NCI-H82 (cell line): ENCODE measurements around the gene KRT77.
A peak's percentile ranks its signal among the peaks of the same experiment; 100 is the strongest.

Experiments used
- DNase-seq: peaks from one replicate; lab custom pipeline; 2025; lab: John Stamatoyannopoulos, UW

KRT77 gene

GRCh38 chr12:52692254-52692653 is 11.1 kb downstream of the KRT77 start:
- DNase-seq: peak; percentile 5

DNA sequence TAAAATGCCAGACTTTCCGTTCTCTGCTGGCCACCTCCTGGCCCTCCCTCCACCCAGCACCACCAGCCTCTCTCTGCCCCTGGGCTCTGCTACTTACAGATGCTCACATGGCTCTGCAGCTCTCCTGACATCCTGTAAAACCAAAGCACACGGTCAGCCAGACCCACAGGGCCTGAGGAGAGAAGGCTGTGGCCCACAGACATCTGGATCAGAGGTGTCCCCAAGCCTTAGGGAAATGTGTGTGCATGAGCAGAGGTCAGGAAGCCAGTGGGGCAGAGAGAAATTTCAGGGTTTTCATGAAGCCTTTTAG is 11.5 kb downstream of the KRT77 start:
- no peak for DNase-seq

DNA sequence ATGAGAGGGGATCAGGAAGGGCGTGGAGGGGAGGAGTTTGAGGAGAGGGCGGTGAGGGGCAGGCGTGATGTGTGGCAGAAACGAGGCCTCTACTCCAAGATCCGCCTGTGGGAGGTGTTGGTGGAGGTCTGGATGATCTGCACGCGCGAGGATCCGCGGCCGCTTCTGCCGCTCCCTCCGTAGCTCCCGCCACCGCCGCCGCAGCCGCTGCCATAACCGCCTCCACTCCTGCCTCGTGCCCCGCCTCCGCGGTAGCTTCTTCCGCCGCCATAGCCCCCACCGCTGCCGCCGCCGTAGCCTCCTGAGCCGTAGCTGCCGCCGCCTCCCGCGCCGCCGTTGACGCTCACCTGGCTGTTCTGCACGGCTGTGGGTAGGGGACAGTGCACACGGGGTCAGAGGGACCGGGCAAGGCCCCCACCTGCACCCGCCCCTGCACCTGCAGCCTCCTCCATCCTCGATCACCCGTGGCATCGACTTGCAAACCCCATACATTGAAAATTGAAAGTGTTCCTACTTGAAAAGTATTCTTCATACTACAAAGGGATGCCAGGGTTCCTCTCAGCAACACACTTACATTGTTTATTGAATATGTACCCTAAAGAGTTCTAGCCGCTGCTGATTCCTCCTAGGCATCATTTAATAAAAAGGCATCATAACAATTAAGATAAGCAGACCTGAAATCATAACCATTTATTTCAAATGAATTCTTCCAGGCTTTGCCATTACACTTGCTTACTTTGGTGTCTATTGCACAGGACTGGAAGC is 12.1 kb downstream of the KRT77 start:
- peak; percentile 37 for DNase-seq

DNA sequence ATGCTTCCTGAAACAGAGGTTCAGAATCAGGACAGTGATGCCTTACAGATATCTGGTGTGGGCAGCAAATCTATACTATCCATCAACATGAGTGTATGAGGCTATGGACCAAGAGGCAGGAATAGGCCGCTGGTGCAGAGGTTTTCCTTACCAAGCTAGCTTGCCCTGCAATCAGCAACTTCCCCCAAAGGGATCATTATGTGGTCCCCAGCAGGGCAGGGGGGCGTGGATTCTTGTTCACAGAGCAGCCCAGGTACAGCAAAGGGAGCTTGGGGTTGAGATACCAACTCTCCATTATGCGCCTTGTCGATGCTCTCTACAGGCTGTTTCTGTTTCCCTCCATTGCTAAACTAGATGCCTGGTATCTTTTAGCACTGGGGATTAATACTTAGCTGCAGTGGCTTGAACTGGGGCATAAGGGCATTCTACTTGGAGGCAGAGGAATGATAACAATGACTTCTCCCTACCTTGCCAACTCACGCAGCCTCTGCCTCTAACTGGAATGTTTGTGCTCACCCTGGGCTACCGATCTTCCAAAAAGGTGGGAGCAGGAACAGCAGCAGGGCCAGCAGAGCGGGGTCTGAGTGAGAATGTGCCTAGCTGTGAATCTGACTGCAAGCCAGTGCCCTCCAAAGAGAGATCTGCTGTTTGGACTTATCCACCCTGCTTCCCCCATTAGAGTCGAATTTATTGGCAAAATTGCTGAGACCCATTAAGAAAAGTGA is 12.8 kb downstream of the KRT77 start:
- no peak for DNase-seq

GRCh38 chr12:52689936-52690335 is 13.4 kb downstream of the KRT77 start:
- no peak for DNase-seq

DNA sequence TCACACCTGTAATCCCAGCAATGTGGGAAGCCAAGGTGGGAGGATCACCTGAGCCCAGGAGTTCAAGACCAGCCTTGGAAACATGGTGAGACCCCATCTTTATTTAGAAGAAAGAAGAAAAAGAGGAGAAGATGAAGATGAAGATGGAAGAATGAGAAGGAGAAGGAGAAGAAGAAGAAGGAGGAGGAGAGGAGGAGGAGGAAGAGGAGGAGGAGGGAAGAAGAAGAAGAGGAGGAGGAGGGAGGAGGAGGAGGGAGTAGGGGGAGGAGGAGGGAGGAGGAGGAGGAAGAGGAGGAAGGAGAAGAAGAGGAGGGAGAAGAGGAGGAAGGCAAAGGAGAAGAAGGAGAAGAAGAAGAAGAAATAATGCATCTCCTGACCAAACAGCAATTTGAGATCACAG is 14.1 kb downstream of the KRT77 start:
- no peak for DNase-seq

- no peak for DNase-seq
These were observed 14.8 kb downstream of the KRT77 start for GRCh38 chr12:52688481-52688880.

GRCh38 chr12:52687497-52688385 is 15.6 kb downstream of the KRT77 start:
- no peak for DNase-seq

- DNase-seq: no peak
These were observed 16.4 kb downstream of the KRT77 start for GRCh38 chr12:52686756-52687487.

GRCh38 chr12:52686063-52686462 is 17.3 kb downstream of the KRT77 start:
- DNase-seq: no peak

- DNase-seq: no peak
These were observed 17.9 kb downstream of the KRT77 start for GRCh38 chr12:52685406-52685890.

GRCh38 chr12:52684431-52684830 is 18.9 kb downstream of the KRT77 start:
- no peak for DNase-seq

- no peak for DNase-seq
These were observed 19.6 kb downstream of the KRT77 start for GRCh38 chr12:52683575-52684300.

DNA sequence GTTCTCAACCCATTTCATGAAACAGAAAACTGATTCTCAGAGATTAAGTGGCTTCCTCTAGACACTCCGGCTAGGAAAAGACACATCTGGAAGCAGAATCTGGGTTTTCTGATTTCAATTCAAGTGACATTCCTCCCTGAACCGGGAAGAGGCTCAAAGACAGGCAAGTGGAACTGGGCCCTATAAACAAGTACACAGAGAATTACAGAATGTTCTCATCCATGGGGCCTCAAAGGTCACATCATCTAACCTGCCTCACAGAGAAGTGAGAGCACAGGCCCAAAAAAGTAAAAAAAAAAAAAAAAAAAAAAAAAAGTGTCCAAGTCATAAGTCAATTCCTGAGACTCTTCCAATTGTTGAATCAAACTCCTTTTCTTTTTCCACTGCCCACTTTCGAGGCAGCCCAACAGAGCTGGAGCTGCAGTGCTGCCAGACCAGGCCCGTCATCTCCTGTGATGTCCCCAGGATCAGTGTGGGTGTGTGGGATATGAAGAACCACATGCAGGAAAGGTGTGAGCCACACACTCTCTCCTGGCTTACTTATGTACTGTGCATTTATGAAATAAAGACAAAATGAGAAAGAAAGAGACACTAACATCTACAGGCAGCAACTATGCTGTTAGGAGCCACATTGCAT is 20.3 kb downstream of the KRT77 start:
- no peak for DNase-seq

- DNase-seq: no peak
These were observed 21.0 kb downstream of the KRT77 start for GRCh38 chr12:52682381-52682660.

- no peak for DNase-seq
These were observed 21.6 kb downstream of the KRT77 start for GRCh38 chr12:52681526-52682380.

- no peak for DNase-seq
These were observed 23.0 kb downstream of the KRT77 start, which contains the start of gene KRT1 for GRCh38 chr12:52680363-52680762. Gene KRT1 (minus strand): TSS chr12:52680407. CDS start chr12:52680348, 59 bp downstream.

- no peak for DNase-seq
These were observed 23.4 kb downstream of the KRT77 start for GRCh38 chr12:52679875-52680274.

- no peak for DNase-seq
These were observed 25.7 kb downstream of the KRT77 start for GRCh38 chr12:52677671-52678070.

DNA sequence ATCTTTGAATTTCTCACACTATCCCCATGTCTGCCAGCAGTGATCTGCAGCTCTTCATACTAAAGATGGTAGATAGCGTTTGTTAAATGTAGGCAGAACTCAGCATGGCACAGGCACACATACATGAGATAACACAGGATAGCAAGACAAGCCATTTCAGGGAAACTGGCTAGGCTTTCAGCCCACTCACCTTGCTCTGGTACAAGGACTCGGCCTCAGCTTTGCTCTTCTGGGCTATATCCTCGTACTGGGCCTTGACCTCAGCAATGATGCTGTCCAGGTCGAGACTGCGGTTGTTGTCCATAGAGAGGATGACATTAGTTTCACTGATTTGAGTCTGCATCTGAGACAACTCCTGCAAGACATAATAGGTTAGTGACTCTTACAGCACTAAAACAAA is 26.2 kb downstream of the KRT77 start:
- no peak for DNase-seq
